RPMI8226 (cell line): ENCODE measurements around the gene ANGPT4.

Experiments used
- DNase-seq: peaks from one replicate; pipeline ENCODE4 v3.0.0-alpha.2; 2015

Gene ANGPT4

GRCh38 chr20:822651-823573 lies 93.2 kb downstream of the ANGPT4 start:
- no peak for DNase-seq

- no peak for DNase-seq
Observed at GRCh38 chr20:821731-822065, 94.4 kb downstream of the ANGPT4 start.

- no peak for DNase-seq
Observed at GRCh38 chr20:821046-821730, 94.9 kb downstream of the ANGPT4 start.

- DNase-seq = no peak
Observed at GRCh38 chr20:820323-820953, 95.7 kb downstream of the ANGPT4 start.
